MM.1S (cell line): ENCODE data around the gene PRKCE.

Source experiments
- DNase-seq: peaks from one replicate; pipeline ENCODE4 v3.0.0-alpha.2; 2015
- H2AFZ ChIP-seq: fragments of 300-600 bp; sonication (generic); 2 replicates; pipeline ENCODE4 v1.6.0; 2016; ENCODE audit warnings: antibody characterized with exemption, low read length
- H3F3A ChIP-seq: fragments of 300-600 bp; sonication (generic); 2 replicates; pipeline ENCODE4 v1.6.1; 2016; ENCODE audit warnings: mild to moderate bottlenecking, antibody characterized with exemption, low read length, moderate library complexity, mixed read lengths; ENCODE audit not compliant: insufficient read depth
- H3K27ac ChIP-seq: fragments of 300-600 bp; sonication (generic); 2 replicates; pipeline ENCODE4 v1.5.1; 2016; ENCODE audit warnings: mild to moderate bottlenecking, low read length
- H3K27me3 ChIP-seq: fragments of 300-600 bp; sonication (generic); replicated peaks from 2 replicates; pipeline ENCODE4 v1.6.0; 2016; ENCODE audit warnings: low read length; ENCODE audit not compliant: insufficient read depth
- H3K36me3 ChIP-seq: fragments of 300-600 bp; sonication (generic); replicated peaks from 2 replicates; pipeline ENCODE4 v1.6.1; 2016; ENCODE audit warnings: mild to moderate bottlenecking, low read length, mixed read lengths; ENCODE audit not compliant: insufficient read depth
- H3K4me1 ChIP-seq: fragments of 300-600 bp; sonication (generic); 2 replicates; pipeline ENCODE4 v1.6.1; 2016; ENCODE audit warnings: low read length, mixed read lengths
- H3K4me2 ChIP-seq: fragments of 300-600 bp; sonication (generic); 2 replicates; pipeline ENCODE4 v1.6.0; 2016; ENCODE audit warnings: low read depth, low read length
- H3K4me3 ChIP-seq: fragments of 300-600 bp; sonication (generic); 2 replicates; pipeline ENCODE4 v1.5.1; 2016; ENCODE audit warnings: low read length, mixed read lengths
- H3K79me2 ChIP-seq: fragments of 300-600 bp; sonication (generic); 2 replicates; pipeline ENCODE4 v1.6.1; 2016; ENCODE audit warnings: mixed run types, low read length, mixed read lengths
- H3K9ac ChIP-seq: fragments of 300-600 bp; sonication (generic); 2 replicates; pipeline ENCODE4 v1.6.1; 2016; ENCODE audit warnings: low read length, mixed read lengths
- H3K9me2 ChIP-seq: fragments of 300-600 bp; sonication (generic); replicated peaks from 2 replicates; pipeline ENCODE4 v1.6.1; 2016; ENCODE audit warnings: mild to moderate bottlenecking, low read length, mixed read lengths; ENCODE audit not compliant: insufficient read depth
- H3K9me3 ChIP-seq: fragments of 300-600 bp; sonication (generic); replicated peaks from 2 replicates; pipeline ENCODE4 v1.6.1; 2016; ENCODE audit warnings: mild to moderate bottlenecking, low read length, mixed read lengths; ENCODE audit not compliant: insufficient read depth
- H4K20me1 ChIP-seq: fragments of 300-600 bp; sonication (generic); 2 replicates; pipeline ENCODE4 v1.6.1; 2016; ENCODE audit warnings: mild to moderate bottlenecking, low read length, moderate library complexity, mixed read lengths; ENCODE audit not compliant: insufficient read depth
- CTCF ChIP-seq: fragments of 300-600 bp; sonication (generic); IDR thresholded peaks from 2 replicates; pipeline ENCODE4 v1.5.1; 2016; ENCODE audit warnings: antibody characterized with exemption, low read length, mixed read lengths
- EZH2 ChIP-seq: fragments of 300-600 bp; sonication (generic); optimal IDR thresholded peaks from 2 replicates; pipeline ENCODE3; 2017; ENCODE audit warnings: low read depth, mild to moderate bottlenecking, antibody characterized with exemption, low read length, mixed read lengths
- EZH2phosphoT487 ChIP-seq: fragments of 300-600 bp; sonication (generic); IDR thresholded peaks from 2 replicates; pipeline ENCODE4 v1.6.1; 2018; ENCODE audit warnings: antibody characterized with exemption, low read length

The PRKCE gene

DNA sequence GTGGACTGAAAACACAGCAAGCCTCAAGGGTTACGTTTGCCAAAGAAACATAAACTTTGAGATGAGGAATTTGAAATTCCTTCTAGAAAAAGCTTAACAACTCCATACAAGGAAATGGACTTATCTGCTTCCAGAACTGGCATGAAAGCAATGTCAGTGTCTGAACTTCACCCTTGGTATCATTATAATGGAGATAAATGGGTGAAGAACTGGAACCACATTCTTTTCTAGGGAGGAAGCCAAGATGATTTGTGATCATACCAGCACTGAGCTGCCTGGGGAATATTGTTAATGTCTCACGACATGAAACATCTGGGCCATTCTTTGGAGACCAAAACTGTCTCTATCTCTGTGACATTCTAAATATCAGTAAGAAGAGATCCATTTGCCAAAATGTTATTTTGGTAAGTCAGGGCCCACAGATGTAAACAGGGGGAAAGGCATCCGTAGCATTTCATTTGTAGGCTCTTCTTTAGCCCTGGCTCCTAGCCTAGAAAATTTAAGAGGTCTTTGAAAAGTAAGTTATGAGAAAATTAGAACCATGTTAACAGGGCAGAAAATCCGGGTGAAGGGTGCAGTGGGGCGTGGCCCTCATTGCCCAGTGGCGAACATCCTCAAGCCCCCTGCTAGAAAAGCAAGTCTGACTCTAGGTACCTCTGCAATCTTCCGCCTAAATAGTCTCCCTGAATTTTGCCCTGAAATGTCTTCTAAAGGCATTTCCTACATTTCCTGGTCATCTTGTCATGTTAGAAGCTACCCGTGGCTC lies 350.4 kb downstream of the PRKCE start:
- Histone ChIP-seq H3K4me2 (no peak overlapping the region), H3K36me3 (no peaks in the 10 kb centered on the region), H3K9ac (no peak overlapping the region), H3K9me2 (no peaks in the 10 kb centered on the region), H3K9me3 (no peaks in the 10 kb centered on the region), H3K27me3 (no peaks in the 10 kb centered on the region), H3K4me3 (no peak overlapping the region), H3K27ac (no peak overlapping the region), H3K4me1 (no peaks in the 10 kb centered on the region), H3K79me2 (no peaks in the 10 kb centered on the region), H2AFZ (no peak overlapping the region), H4K20me1 (no peaks in the 10 kb centered on the region), H3F3A (no peaks in the 10 kb centered on the region)
- no peak for DNase-seq
- no peak for TF ChIP-seq EZH2phosphoT487
- TF ChIP-seq EZH2: no peak
- TF ChIP-seq CTCF: no peak

DNA sequence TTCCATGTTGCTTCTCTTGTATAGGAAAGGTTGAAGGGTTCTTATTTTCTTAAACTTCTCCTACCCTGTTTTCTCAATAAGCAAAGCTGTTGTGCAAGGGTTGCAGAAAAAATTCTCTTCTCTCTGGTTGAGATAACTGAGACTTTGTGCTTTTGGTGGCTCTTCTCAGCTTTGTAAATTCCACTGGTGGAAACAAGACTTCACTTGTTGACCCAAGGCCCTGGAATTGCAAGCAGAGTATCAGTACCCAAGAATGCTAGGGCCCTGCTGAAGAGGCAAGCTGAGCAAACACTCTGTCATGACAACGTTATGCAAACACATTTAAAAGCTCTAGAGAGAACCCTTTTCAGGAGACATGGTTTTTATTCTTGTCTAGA lies 351.0 kb downstream of the PRKCE start:
- Histone ChIP-seq H4K20me1 (no peaks in the 10 kb centered on the region), H3K9ac (no peak overlapping the region), H3K36me3 (no peaks in the 10 kb centered on the region), H3K27ac (no peak overlapping the region), H3K9me3 (no peaks in the 10 kb centered on the region), H2AFZ (no peak overlapping the region), H3K9me2 (no peaks in the 10 kb centered on the region), H3K79me2 (no peaks in the 10 kb centered on the region), H3K4me3 (no peak overlapping the region), H3K27me3 (no peaks in the 10 kb centered on the region), H3K4me1 (no peaks in the 10 kb centered on the region), H3F3A (no peaks in the 10 kb centered on the region), H3K4me2 (no peak overlapping the region)
- TF ChIP-seq EZH2phosphoT487 (no peak), EZH2 (no peak), CTCF (no peak)
- no peak for DNase-seq

DNA sequence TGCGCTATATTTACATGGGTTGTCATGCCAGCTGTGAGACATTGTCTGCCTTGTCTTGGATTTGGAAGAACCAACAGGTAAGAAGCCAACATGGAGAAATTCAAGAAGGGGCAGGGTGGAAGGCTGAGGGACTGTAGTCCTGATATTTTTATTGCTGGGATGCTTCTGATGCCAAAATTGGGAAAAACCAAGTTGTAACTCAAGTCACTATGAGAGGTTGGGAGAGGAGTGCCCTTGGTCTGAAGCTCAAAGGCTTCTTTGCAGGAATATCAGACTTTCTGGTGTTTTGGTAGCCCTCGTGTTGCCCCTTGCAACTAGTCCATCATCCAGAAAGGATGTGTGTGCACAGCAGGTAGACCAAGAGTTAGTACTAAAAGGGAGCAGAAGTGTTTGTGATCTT lies 351.5 kb downstream of the PRKCE start:
- Histone ChIP-seq H3K79me2 (no peaks in the 10 kb centered on the region), H3K9ac (no peak overlapping the region)
- TF ChIP-seq EZH2phosphoT487 (no peak), CTCF (no peak), EZH2 (no peak)

More for the DNA sequence above, 351.5 kb downstream of the PRKCE start:
- Histone ChIP-seq H3K4me2 (no peak overlapping the region), H3K9me3 (no peaks in the 10 kb centered on the region), H3K4me1 (no peaks in the 10 kb centered on the region), H3K27me3 (no peaks in the 10 kb centered on the region), H3K27ac (no peak overlapping the region), H4K20me1 (no peaks in the 10 kb centered on the region), H3K36me3 (no peaks in the 10 kb centered on the region), H2AFZ (no peak overlapping the region), H3K4me3 (no peak overlapping the region), H3F3A (no peaks in the 10 kb centered on the region), H3K9me2 (no peaks in the 10 kb centered on the region)
- no peak for DNase-seq
